GM18498 (cell line): ENCODE results near the gene NDST1.

Source experiments
- ATAC-seq: cut with Tn5 transposase; IDR thresholded peaks from one replicate; pipeline ENCODE4 v1.9.1; 2021; ENCODE audit warnings: mild to moderate bottlenecking, moderate library complexity; ENCODE audit not compliant: unreplicated experiment

NDST1 gene

DNA sequence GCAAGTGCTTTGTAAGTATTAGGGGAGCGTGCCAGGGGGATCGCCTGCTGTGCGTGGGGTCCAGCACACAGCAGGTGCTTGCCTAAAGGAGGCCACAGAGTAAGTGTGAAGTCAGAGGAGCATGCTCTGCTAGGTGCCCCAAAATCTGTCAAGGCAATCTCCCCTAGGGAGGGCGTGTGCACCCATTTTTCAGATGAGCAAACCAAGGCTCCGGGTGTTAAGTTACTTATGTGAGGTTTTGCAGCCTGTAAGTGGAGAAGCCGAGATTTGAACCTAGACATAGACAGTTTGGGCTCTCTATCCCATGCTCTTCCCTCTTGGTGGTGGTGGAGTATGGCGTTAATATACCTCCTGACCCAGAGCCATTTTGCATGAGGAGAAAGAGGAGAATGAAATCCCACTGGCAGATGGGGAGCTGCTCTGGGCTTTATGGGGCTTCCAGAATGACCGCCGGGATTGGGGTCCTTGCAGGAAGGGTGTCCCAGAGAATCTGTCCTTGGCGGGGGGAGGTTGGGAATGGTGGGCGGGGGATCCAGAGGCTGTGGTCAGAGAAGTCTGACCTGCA, 14.1 kb downstream of the NDST1 start:
- no peak for ATAC-seq

GRCh38 chr5:150522504-150523414, 14.8 kb downstream of the NDST1 start:
- ATAC-seq = no peak

DNA sequence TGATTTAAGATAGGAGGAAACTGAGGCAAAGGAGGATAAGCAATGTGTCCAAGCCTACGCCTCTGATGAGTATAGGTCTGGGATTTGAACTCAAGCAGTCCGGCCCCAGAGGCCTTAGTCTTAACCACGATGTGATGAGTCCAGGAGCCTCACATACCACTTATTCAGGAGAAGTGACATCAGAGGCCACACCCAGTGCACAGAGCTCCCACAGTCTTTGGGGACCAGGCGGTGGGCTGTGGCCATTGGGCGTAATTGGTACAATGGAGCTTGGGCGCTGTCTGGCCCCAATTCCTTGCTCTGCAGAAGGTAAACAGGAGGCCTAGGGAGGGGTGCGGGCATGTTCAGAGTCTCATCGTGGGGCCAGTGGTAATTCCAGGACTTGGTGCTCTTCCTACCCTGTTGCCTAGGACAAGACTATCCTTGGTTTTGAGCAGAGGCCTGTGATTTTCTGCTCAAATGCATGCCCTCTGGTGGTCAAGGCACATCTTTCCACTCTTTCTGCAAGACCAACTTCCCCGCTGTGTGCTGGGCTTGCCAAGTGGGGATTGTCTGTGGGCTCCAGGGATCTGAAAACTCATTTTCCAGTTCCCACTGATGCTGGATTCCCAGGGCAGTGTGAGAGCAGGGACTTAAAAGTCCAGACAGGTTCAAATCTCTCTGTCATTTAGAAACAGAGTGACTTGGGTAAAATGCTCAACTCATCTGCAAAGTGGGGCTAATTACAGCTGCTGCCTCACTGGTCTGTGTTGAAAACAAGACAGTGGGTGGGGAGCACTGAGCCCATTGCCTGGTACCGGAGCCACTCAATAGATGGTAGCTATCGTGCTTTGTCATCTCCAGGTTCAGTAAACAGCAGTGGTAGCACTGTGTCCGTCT, 15.8 kb downstream of the NDST1 start:
- no peak for ATAC-seq

DNA sequence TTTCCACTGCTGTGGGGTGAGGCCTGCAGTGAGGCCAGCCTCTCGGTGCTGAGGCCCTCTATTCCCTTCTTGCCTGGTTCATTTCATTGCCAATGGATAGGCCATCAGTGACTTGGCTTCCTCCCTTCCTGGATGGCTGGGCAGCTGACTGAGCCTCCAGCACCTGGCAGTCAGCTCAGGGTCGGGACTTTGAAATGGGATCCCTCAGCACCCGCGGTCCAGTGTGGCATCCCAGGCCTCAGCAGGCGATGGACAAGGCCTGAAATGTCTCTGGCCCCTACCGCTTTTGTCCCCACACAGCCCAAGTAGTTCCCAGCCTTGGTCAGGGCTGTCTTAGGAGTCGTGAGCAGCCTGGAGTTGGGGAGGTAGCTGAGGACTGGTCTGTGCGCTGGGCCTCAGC, 17.2 kb downstream of the NDST1 start:
- no peak for ATAC-seq

DNA sequence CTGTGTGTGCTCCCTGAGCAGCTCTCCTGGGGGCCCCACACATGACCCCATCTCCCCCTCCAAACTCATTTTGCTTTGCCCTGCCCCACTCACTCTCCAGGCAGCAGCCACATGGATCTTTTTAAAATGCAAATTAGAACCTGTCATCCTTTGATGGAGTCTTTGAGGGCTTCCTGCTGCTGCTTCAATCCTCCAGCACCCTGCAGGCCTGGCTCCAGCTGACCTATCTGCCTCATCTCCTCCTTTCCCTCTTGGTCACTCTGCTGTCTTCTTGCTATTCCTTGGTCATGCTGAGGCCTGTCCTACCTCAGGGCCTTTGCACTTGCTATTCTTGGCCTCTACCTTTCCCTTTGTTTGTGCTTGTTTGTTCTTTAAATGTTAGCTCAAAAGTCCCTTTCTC, 17.9 kb downstream of the NDST1 start:
- no peak for ATAC-seq

GRCh38 chr5:150527038-150527437, 19.1 kb downstream of the NDST1 start:
- no peak for ATAC-seq

DNA sequence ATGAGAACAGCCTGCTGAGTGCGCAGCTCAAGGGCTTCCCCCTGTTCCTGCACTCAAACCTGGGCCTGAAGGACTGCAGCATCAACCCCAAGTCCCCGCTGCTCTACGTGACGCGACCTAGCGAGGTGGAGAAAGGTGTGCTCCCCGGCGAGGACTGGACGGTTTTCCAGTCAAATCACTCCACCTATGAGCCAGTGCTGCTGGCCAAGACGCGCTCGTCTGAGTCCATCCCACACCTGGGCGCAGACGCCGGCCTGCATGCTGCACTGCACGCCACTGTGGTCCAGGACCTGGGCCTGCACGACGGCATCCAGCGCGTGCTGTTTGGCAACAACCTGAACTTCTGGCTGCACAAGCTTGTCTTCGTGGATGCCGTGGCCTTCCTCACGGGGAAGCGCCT, 19.9 kb downstream of the NDST1 start:
- no peak for ATAC-seq

- no peak for ATAC-seq
Observed at GRCh38 chr5:150528924-150529546, 21.1 kb downstream of the NDST1 start.

GRCh38 chr5:150529555-150529954, 21.6 kb downstream of the NDST1 start:
- no peak for ATAC-seq

DNA sequence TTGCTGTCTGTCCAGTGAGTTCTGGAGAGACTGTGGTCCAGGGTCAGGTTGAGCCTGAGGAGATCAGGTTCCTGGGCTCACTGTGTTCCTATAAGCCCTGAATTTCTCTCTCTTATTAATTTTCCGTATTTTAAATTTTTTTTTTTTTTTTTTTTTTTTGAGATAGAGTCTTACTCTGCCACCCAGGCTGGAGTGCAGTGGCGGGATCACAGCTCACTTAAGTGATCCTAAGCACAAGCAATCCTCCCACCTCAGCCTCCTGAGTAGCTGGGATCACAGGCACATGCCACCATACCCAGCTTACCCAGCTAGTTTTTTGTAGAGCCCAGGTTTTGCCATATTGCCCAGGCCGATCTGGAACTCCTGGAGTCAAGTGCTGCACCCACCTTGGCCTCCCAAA, 22.5 kb downstream of the NDST1 start:
- no peak for ATAC-seq

DNA sequence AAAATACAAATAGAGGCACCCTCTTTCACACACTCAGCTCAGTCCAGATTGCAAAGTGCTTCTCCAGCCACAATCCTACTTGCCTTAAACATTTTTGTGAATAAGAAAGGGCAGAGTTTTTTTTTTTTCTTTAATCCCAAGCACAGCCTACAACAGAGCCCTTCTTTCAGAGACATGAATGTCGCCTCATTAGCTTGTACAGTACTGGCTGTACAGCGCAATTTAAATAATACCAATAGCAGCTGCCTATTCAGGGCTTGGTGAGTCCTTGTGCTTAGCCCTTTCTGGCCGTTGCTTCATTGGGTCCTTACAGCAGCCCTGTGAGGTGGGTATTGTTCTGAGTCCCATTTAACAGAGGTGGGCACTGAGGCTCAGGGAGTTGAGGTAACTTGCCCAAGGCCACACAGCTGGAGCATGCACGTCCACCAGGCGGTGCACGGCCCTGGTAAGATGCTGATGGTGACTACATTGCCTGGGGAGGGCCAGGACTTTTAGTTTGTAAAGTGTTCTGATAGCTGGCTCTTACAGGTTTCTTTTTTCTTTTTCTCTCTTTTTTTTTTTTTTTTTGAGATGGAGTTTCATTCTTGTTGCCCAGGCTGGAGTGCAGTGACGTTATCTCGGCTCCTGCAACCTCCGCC, 23.1 kb downstream of the NDST1 start:
- ATAC-seq = no peak

DNA sequence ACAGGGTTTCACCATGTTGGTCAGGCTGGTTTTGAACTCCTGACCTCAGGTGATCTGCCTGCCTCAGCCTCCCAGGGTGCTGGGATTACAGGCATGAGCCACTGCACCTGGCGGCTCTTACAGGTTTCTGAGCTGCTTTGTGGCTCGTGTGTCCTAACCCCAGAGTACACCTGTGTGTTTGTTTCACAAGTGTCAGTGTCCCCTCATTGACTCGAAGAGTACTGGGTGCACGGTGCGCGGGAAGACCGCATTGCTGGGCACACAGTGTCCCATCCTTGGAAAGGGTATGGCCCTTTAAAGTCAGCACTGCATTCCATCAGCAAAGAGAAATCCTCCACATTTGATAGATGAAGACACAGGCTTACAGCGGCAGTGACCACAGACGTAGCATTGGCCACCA, 23.8 kb downstream of the NDST1 start:
- ATAC-seq = no peak

- ATAC-seq = no peak
Observed at GRCh38 chr5:150532151-150532550, 24.2 kb downstream of the NDST1 start.

DNA sequence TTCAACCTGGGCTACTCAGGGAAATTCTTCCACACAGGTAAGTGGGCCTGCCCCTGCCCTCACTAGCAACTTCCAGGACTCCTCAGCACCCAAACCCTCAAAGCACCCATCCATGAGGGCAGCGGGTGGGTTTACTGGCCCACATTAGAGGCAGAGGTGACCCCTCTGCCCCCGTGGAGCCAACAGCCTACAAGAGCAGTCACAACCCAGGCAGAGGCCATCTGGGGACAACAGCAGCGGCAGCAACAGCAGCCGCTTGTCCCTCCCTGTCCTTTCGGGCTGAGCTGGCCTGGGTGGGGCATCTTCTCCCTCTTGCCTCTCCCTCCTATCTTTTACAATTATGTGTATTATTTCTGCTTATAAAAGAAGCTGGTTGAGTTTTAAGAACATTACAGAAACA, 25.1 kb downstream of the NDST1 start:
- ATAC-seq = no peak

DNA sequence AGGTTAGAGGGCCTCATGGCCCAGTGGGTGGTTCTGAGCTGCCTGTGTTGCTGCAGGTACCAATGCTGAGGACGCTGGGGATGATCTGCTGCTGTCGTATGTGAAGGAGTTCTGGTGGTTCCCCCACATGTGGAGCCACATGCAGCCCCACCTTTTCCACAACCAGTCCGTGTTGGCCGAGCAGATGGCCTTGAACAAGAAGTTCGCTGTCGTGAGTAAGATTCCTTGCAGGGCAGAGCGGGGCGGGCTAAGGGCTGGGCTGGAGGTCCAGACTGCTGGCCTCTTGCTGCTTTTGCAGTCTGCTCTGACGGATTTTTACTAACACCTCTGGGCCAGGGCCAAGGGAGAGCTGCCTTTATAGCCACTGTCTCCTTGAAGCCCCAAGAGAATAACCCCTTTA, 26.9 kb downstream of the NDST1 start:
- ATAC-seq = no peak

DNA sequence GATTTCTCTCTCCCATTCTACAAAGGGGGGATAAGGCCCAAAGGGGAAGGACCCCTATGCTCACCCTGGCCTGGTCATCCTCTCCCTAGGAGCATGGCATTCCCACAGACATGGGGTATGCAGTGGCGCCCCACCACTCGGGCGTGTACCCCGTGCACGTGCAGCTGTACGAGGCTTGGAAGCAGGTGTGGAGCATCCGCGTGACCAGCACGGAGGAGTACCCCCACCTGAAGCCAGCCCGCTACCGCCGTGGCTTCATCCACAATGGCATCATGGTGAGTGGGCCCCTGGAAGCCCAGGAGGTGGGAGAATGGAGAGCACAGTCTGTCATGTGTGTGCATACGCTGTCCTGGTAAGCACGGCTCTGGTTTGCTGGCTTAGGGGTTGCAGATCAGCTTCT, 27.7 kb downstream of the NDST1 start:
- no peak for ATAC-seq

- ATAC-seq = no peak
Observed at GRCh38 chr5:150538007-150538917, 30.3 kb downstream of the NDST1 start.

- no peak for ATAC-seq
Observed at GRCh38 chr5:150539206-150539605, 31.3 kb downstream of the NDST1 start.

GRCh38 chr5:150540042-150540441, 32.1 kb downstream of the NDST1 start:
- no peak for ATAC-seq
